SIG-M5 (cell line): ENCODE measurements around the gene PLA2G4E.

ENCODE experiments used
- DNase-seq: peaks from one replicate; lab custom pipeline; 2025; lab: John Stamatoyannopoulos, UW

The PLA2G4E gene

GRCh38 chr15:42050484-42051255 is 29.8 kb upstream of the PLA2G4E start:
- DNase-seq = no peak

DNA sequence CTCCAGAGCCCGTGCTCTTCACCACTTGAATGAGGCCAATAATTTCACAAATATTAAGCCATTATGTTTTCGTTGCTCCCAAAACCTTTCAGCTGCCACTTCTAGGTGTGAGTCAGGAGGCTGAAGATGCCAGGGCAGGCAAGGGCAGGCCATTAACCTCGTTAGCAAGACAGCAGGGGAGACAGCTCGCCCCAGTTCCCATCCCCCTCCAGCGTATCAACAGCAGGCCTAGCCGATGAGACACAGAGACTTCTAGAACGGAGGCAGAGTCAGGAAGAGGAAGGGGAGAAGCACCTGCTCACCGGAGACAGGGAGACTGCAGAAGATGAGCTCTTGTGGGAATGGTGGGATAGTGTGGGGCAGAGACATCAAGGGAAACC is 28.0 kb upstream of the PLA2G4E start:
- DNase-seq = no peak

DNA sequence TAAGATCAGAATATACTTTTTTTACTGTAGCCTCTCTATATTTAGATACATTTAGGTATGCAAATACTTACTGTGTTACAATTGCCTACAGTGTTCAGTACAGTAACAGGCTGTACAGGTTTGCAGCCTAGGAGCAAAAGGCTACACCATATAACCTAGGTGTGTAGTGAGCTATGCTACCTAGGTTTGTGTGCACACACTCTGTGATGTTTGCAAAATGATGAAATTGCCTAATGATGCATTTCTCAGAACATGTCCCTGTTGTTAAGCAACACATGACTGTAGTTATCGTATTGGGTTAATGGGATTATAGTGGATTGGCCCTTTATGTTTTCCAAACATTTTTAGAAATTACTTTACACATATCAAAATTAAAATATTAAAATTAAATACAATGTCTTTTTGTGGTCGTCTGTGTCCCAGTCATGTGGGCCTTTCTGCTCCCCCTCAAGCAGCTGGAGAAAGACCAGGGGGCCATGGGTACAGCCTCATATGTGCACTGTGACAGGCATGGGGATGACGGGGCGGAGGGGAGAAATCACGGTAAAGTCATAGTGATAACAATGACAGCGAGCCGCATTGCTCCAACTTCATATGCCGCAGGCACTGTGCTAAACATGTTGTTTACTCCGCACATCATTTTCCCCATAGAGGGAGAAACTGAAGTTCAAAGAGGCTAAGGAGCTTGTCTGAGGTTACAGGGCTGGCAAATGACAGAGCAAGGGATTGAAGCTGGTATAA is 27.4 kb upstream of the PLA2G4E start:
- DNase-seq = no peak

DNA sequence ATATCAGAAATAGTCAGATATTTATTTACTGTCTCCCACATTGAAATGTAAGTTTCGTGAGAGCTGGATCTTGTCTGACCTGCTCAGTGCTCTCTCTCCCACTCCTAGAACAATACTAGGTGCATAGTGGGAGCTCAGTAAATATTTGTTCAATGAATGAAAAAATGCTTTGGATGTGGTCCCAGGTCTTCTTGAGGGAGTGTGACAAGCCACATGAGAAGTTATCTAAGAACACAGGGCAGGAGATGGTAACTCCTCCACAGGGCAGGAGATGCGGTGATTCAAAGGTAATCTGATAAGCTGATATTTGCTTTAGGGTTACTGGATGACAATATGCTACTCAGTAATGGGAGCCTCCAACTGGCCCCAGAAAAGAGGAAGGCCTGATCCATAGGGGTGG is 25.8 kb upstream of the PLA2G4E start:
- no peak for DNase-seq

DNA sequence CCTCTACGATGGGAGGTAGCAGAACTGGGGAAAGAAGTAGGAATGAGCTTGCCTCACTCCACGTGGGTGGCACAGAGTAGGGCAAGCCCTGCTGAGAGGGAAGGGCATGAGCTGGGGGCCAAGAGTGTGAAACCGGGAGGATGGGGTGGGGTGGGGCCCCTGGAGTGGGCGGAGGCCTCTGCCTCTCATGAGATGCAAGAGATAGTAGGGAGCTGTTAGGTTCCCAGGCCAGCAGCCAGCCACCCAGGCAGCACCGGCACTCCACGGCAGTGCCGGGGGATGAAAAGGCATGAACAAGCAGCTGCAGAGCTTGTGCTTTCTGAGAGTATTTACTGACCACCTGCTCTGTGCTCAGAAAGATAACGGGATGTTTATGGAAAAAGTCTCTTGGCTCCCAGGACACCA is 24.4 kb upstream of the PLA2G4E start:
- DNase-seq = no peak

- no peak for DNase-seq
Observed at GRCh38 chr15:42042602-42043400, 22.0 kb upstream of the PLA2G4E start.

- no peak for DNase-seq
Observed at GRCh38 chr15:42038401-42038800, 17.6 kb upstream of the PLA2G4E start.

GRCh38 chr15:42037656-42038055 is 16.8 kb upstream of the PLA2G4E start:
- no peak for DNase-seq

DNA sequence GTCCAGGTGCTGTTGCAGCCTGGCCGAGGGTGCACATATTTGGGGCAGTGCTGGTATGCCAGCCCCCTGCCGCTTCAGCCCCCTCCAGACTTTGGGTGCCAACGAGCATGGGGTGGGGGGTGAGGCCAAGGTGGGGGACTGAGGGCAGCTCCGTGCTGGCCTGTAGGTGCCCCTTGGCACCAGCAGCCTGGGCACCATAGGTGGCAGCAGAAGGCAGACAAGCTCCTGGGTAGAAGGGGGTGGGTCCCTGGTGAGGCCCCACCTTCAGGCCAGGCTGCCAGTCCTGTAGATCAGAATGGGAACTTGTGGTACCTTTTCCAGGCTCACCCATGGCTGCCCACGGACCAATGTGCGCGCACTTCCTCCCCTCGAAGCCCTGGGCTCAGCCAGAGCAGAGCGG is 16.1 kb upstream of the PLA2G4E start:
- no peak for DNase-seq

GRCh38 chr15:42036112-42036905 is 15.5 kb upstream of the PLA2G4E start:
- no peak for DNase-seq

GRCh38 chr15:42035435-42035761 is 14.6 kb upstream of the PLA2G4E start:
- no peak for DNase-seq

- DNase-seq = no peak
Observed at GRCh38 chr15:42034628-42035434, 14.0 kb upstream of the PLA2G4E start.

DNA sequence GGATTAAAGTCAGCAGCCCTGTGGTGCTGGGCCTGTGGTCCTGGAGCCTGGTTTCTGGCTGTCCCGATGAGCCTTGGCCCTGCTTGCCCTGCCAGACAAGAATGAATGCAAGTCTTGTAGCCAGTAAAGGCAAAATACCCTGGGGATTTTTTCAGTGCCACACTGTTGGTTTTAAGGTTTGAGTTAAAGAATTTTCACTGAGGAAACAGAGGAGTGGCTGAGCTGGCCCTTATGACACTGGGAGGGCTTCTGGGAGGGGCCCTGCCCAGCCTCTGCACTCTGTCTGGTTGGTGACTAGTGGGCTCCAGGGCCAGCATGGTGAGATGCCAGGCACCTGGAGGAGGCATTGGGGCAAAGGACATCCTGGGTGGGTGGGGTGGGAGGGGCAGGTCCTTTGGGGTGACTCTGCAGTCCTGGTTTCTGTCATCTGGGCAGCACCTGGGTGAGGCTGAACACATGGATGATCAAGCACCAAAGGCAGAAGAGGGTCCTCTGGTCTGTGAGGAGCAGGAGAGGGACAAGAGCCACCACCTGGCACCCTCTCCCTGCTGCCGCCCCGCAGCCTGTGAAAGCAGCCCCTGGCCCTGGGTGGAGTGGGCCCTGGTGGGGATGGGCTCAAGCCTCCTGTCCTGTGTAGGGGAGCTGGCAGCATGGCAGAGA is 12.5 kb upstream of the PLA2G4E start:
- no peak for DNase-seq

DNA sequence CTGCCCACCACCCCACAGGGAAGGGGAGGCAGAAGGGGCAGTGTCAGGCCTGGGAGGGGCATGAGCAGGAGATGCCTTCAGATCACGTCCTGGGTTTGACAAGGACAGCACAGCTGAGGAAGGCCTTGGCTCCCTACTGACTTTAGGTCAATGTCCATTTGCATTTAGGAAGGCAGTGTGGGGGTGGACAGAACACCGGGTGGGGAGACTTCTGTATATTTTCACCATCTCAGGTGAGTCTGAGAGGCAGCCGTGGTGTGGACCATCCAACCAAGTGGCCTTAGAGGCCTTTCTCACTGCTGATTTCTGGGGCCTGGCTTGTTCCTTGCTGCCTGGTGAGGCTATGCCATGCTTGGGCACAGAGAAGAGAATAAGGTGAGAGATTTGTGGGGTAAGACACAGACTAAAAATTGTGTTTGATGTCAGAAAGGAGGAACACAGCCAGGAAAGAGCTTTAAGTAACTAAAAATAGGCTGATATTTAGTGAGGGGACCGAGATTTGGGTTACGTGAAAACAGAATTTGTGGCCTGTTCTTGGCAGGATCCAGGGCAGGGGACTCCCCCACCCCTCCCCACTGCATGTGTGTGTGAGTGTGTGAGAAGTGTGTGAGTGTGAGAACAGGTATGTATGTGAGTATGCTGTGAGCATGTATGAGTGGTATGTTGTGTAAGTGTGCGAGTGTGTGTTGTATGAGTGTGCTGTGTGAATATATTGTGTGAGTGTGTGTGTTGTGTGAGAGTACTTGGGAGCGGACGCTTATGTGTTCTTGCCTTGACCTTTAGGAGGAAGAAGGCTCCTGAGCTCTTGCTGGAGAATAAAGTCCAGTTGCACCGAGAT is 11.8 kb upstream of the PLA2G4E start:
- DNase-seq = no peak

GRCh38 chr15:42031198-42031915 is 10.5 kb upstream of the PLA2G4E start:
- no peak for DNase-seq

DNA sequence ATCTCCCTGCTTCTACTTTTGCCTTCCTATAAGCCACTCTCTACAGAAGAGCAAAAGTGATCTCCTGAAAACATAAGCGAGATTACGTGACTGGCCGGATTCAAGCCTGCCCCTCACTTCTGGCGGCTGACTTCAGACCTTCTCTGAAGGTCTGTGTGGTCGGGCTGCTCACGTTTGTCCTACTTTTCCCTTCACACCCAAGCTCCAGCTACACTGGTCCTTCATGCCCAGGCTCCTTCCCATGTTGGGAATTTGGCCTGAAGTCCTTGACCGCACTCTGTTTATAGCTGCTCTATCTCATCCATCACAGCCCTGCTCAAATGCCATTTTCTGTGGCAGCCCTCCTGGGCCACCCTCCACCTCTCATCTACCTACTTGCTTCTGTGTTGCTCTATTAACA is 6.7 kb upstream of the PLA2G4E start:
- DNase-seq = no peak

DNA sequence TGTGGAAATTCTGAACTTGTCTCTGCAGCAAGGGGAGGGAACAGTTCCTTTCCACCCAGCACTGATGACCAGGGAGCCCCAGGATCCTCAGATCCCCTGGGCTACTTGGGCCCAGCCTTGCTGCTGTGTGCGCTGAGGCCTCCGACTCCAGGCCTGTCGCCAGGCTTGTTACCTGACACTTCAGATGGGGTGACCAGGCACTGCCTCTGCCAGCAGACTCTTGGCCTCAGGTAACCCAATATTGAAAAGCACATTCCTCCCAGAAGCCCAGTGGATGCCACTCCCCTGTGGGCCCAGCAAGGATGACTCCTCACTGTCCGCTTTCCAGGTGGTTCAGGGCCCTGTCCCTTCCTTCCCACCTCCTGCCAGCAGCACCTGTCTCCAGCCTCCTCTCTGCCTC is 3.5 kb upstream of the PLA2G4E start:
- DNase-seq = no peak

DNA sequence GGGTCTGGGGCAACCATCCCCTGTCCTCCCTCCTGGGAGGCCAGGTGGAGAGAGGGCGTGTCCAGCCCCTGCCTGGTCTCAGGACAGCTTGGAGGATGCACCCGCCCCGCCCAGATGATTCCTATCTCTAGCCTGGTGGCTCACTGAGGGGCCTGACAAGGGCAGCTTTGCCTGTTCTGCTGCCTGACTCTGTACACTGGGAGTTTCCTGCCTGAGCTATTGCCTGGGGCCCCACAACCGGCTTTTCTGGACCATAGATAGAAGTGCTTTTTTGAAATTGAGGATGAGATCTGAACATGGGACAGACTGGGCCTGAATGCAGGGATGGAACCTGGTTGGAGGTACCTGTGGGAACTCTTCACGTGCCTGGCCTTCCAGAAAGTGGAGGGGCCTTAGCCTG is 751 bp upstream of the PLA2G4E start:
- DNase-seq = no peak
